GM18858 (cell line): ENCODE results near the gene POU2AF1.
A peak's percentile ranks its signal among the peaks of the same experiment; 100 is the strongest.

Experiments
- ATAC-seq: cut with Tn5 transposase; IDR thresholded peaks from one replicate; pipeline ENCODE4 v1.9.1; 2021; ENCODE audit not compliant: unreplicated experiment

Gene POU2AF1

DNA sequence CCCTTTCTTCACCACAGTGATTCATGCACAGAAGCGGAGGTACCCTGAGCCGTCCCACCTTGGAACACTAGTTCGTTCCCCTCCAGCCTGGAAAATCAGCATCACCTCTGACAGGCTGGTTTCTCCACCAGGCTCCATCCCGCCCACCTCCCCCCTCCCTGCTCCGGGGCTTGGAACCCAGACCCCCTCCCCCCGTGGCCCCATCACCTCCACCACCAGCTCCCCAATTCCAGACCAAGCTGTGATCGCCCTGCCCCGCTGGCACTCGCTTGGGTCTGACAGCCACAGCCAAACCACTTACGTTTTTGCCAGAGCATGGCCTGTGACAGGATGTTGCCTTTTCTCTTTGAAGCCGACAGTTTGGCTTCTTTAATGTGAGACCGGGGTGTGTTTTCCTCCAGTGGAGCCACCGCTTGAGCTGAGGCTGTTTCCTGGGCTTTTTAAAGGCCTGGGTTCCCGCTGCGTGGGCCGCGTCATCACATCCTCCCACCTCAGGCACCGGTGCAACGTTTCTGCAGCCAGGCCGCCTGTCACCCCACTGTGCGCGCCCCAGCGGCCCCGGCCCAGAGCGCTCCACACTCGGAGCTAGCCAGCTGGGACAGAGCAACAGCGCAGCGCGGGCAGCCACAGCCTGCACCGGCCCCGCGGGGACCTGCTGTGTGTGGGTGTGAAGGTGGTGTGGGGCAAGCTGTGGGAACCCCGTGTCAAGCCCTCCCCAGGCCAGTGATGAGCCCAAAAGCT is at the start of gene POU2AF1:
Gene POU2AF1, minus strand, starts transcription at position 415 of the 741 bp plus-strand sequence. Its CDS starts 98 bp downstream, at position 317.
- peak; percentile 41 for ATAC-seq

- ATAC-seq, result no peak
Measured at GRCh38 chr11:111428113-111428876, 49.2 kb upstream of the POU2AF1 start.

DNA sequence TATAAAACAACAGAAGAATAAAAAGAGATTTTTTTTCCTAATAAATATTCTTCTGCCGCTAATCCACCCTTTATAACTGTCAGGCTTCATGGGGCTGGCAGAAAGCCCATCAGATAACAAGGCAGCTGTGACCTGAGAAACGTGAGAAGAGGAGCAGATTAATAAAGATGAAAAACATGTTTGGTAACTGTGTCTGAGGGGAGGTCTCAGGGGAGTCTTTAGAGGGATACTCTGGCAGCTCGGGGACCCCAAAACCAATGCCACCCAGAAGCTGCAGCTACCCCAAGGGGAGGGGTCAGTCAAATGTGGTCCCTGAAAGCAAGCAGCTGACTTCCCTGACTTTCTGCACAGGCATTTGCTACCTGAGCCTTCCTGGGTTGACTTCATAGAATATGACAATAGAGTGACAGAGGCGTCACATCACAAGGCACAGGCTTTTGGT is 48.4 kb upstream of the POU2AF1 start:
- ATAC-seq, result no peak

GRCh38 chr11:111426617-111427016 is 47.5 kb upstream of the POU2AF1 start:
- ATAC-seq, result no peak

DNA sequence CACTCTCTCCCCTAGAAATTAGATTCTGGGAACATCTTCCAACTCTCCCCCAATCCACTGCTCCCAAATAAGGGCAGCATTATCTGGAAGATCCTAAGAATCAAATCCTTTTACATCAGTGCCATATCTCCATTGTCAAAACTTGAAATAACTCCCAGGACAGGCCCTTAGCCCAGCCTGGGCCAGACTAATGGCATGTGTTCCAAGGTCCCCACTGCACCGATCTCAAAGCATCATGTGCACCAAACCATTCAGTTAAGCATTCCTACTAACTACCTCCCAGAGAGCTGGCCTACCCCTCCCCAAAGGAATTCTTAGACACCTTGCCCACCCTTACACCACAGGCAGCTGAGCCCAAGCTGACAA is 44.2 kb upstream of the POU2AF1 start:
- ATAC-seq, result no peak

DNA sequence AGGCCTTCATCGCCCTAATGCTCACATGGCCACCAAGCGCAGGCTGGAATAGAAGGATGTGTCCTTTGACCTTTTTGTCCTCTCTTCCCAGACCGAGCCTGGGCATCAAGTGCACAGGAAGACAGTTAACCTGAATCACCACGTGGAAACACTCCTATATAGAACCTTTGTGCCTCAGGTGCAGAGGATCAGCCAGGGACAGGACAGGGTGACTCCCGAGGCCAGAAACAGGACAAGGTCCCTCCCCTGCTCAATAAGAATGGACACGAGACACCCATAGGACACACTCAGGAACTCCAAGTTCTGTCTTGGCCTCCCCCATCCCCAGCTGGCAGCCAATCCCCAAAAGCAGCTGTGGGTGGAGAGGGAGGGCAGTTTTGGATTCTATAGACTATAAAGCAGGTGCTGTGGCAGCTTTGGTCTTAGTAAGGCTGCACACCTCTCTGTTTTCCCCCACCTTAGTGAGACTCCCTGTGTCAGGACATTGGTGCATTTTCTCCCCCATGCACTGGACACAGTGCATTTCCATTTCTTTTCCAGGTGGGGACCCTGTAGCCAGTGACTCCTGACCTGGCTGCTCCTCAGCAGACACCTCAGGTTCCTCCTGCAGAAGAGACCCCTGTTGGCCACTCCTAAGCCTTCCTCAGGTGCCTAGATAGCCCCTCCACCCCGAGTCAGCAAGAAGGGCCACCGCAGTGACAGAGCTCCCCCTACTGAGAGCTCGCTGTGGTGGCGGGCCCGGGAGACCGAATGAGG is 43.6 kb upstream of the POU2AF1 start:
- peak; percentile 59 for ATAC-seq

DNA sequence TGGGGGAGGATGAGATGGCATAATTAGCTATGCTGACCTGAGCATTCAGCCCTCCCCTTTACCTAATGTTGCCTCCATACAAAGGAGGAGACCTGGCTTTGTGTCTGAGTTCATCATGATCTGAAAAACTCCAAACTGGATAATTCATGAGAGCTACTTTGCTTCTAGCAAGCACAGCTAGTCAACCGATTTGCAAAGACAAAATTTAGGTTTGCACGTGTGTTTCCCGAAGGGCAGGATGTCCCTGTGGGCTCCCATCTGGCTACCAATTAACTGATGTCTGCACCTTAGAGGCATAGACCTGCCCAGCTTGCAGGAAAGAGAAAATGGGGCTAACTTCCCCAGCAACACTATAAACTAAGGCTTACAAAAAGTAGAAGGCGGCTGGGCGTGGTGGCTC is 42.2 kb upstream of the POU2AF1 start:
- no peak for ATAC-seq

DNA sequence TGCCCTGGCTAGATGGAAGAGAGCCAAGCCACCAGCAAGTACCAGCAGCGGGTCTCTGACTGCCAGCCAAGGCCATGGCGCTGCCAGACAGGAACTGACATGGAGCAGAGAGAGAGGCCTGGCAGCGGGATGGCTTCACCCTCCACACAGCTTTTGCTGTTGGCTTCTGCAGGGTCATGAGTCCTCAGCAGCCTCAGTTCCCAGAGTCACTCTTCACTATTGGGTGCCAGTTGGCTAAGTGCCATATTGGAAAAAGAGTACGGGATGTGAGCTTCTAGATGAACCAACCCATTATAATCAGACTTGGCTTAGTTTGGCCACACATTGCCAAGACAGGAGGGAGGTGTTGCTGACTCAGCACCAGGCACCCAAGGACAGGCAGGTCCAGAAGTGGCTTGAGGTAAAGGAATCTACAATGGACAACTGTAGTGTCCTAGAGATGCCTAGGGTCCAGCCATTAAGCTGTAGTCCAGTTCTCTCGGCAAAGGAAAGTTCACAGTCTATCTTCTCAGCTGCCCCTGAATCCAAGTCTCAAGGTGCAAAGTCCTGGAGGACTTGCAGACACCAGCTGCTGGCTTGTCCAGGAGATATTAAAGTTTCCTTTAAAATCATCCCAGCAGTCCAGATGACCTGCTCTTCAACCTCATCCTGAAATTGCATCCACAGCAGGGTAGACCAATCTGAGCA is 40.7 kb upstream of the POU2AF1 start:
- ATAC-seq, result no peak

GRCh38 chr11:111419181-111419580 is 40.1 kb upstream of the POU2AF1 start:
- ATAC-seq, result no peak

DNA sequence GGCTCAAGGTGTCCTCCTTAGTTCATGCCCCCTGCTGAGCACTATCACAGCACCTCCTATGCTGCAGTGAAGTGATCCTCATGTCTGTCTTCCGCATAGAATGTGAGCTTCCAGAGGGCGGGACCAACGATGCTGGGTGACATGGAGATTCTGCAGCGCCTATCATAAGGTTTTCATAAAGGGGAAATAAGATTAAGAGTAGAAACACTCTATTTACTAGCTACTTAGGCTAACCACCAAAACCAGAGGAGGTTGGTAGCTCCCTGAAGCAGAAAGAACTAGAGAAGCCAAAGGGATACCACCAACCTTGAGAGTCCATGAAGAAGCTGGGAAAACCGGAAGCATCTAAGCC is 39.3 kb upstream of the POU2AF1 start:
- ATAC-seq, result no peak

- peak; percentile 26 for ATAC-seq
Measured at GRCh38 chr11:111417766-111418435, 38.8 kb upstream of the POU2AF1 start.

GRCh38 chr11:111417011-111417765 is 38.1 kb upstream of the POU2AF1 start:
- ATAC-seq, result peak; percentile 61

DNA sequence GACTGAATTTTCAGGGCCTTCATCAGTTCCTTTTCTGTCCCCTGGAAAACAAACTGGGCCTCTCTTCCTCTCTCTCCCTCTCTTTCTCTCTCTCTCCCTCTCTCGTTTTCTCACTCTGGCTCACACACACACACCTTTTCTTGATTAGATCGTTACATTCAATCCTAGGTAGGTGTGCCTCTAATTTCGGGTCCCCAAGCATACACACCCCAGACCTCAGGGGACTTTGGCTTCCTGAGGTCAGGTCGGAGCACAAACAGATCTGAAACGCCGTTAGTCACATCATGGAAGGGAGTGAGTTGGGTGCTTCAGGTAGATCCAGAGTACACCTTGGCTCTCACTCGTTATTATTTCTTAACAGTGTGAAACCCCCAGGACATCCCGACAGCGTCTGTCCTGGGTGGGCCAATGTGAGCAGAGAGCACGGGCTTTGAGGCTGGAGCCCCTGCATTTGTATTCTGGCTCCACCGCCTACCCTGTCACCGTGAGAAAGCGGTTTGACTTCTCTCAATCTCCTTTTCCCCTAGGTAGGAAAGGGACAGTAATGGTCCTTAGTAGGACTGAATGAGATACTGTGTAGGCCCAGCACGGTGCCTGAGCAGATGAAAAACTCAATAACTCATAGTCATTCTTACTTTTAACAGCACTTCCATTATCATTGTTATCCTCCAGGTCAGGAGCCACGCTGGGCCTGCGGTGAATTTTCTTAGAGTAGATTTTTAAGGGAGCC is 37.3 kb upstream of the POU2AF1 start:
- no peak for ATAC-seq

GRCh38 chr11:111414936-111415335 is 35.9 kb upstream of the POU2AF1 start:
- ATAC-seq, result no peak

- no peak for ATAC-seq
Measured at GRCh38 chr11:111414267-111414931, 35.3 kb upstream of the POU2AF1 start.

DNA sequence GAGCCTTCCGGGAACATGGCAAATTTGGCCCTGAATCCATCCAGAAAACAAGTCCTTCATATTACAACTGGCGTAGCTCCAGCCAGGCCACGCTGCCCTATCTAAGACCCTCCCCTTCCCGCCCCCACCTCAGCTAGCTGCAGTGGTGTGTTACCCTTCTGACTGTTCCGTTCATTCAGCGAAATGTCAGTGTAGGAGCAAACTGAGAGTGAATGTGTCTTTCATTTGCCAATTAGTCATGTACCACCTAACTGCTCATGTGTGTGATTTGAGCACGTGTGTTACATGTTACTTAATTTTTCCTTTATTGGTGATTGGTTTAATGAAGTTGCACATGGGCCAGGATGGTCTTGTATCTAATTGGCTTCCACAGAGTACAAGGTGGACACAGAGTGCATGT is 34.8 kb upstream of the POU2AF1 start:
- ATAC-seq, result no peak

DNA sequence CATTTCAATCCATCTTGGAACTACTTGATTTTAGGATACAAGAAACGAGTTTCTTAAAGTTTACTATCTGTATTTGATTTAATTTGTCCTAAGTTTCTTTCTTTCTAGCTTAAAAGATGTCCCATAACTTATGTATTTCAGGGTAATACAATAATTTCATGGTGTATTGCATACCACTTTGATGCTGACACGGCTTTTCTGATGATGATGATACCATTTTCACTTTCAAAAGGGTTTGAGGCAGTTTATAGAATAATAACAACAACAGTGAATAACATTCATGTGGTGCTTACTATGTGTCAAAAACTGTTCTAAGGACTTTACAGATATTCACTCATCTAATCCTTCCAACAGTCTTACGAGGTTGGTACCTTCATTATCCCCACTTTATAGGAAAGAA is 33.2 kb upstream of the POU2AF1 start:
- no peak for ATAC-seq

DNA sequence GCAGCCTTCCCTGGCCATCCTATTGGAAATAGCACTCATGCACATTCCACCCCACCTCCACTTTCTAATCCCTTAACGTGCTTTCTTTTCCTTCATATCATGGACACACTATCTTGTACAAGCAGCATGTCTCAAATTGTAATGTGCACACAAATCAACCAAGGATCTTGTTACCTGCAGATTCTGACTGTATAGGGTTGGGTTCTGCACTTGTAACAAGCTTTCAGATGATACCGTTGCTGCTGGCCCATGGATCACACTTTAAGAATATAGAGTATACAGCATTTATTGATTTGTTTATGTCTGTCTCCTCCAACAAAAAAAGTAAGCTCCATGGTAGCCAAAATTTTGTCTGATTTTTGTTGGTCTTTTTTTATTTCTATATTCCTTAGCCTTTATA is 32.4 kb upstream of the POU2AF1 start:
- no peak for ATAC-seq

DNA sequence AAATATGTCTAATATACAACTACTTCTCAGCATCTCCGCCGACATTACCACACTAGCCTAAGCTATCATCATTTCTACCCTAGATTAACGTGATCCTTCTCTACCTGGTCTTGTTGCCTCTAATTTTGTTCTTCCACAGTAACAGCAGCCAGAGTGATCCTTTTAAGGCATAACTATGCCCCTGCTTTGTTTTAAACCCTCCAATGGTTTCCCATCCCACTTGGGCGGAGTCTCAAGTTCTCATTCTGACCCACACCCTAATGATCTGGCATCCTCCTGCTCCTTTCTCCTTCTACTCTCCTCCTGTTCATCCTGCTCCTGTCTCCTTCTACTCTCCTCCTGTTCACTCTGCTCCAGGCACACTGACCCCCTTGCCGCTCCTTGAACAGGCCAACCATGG is 31.9 kb upstream of the POU2AF1 start:
- no peak for ATAC-seq
